ENCODE measurements around the gene PRSS48. TPM values are rescaled to one million over a fixed set of nuclear protein-coding genes. Genes with fewer than 3 reads are reported as not detected.

PRSS48 gene
- total and polyA plus RNA-seq, 2 of the 4 experiments (the other 2 are of a cell fraction) = not detected

DNA sequence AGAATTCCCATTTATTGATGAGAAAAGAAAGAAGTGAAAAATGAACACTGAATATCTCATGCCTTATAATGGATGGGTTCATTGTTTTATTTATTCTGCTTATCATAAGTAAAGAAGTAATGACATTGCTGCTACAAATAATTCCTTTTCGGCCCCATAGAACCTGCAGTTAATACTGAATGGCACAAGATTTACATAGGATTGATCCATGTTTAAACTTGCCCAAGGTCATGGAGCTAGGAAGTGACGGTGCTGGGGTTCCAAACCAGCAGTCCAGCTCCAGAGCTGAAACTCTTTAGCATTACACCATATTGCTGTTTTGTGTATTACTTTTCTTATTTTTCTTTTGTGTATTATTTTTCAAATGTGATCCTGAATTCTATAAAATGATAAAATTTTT lies 30.2 kb upstream of the PRSS48 start:
- H3K4ac ChIP-seq (ENCODE audit: low read depth, low read length) = no peak overlapping the region
- no peak overlapping the region for H3K4me2 ChIP-seq (ENCODE audit: low read depth, low read length)
- no peak overlapping the region for H3K18ac ChIP-seq (ENCODE audit: low read depth, low read length)
- no peak overlapping the region for H2AFZ ChIP-seq (replicated peaks; ENCODE audit: low read length, poor library complexity)
- H2BK15ac ChIP-seq (ENCODE audit: low read depth, low read length) = no peak overlapping the region
- no peaks in the 10 kb centered on the region for H3K9me3 ChIP-seq (ENCODE audit: control insufficient read depth, insufficient read depth, low read length)
- H3K27ac ChIP-seq (ENCODE audit: insufficient read depth, low read length) = no peak overlapping the region
- CTCF ChIA-PET = interaction anchor here (0.5 kb wide), 1 partner anchor 15 kb away, joined by 3 read pairs; no protein-coding TSS in a partner anchor
- no peak for TF ChIP-seq RCOR1 (IDR thresholded peaks at IDR 0.05; ENCODE audit: insufficient replicate concordance, low read length)
- TF ChIP-seq FOS (IDR thresholded peaks at IDR 0.05; ENCODE audit: low read depth, low read length) = no peak
- TF ChIP-seq MXI1 (IDR thresholded peaks at IDR 0.05; ENCODE audit: borderline replicate concordance, low read depth, low read length) = no peak
- TF ChIP-seq NFE2L2 (IDR thresholded peaks at IDR 0.05; ENCODE audit: low read depth, low read length) = no peak
- no peaks in the 10 kb centered on the region for H3K9me1 ChIP-seq (ENCODE audit: insufficient read depth, low read length)
- intact Hi-C loops (cut with micrococcal nuclease) = no loop called here
- WGBS, 2 experiments (ENCODE audit: extremely low coverage in 2 of 2, insufficient read length in 1 of 2) = no CpG with 5 or more reads among the region's 2 CpGs
- BruUV-seq (replicated peaks) = no TSS peak
- H4K20me1 ChIP-seq (ENCODE audit: insufficient read depth, low read length) = no peaks in the 10 kb centered on the region
- dilution Hi-C loops (cut with HindIII; ENCODE audit: low sequenced_read_pairs, unreplicated experiment) = no loop called here
- no peaks in the 10 kb centered on the region; a peak in 1 of 4 replicates for H3K79me1 ChIP-seq (ENCODE audit: low read depth in 1 of 2, low read length in 2 of 2)
- DNase-seq (no peak), ATAC-seq (ENCODE audit: low read depth) (no peak)
- H2BK20ac ChIP-seq (ENCODE audit: low read depth, low read length) = no peak overlapping the region
- H2BK120ac ChIP-seq (ENCODE audit: low read depth, low read length) = no peak overlapping the region
- no peak overlapping the region for H2AK9ac ChIP-seq (replicated peaks; ENCODE audit: low read depth, low read length, poor library complexity)
- no peaks in the 10 kb centered on the region for H3K4me1 ChIP-seq (ENCODE audit: control insufficient read depth, insufficient read depth, low read length)
- H2AK5ac ChIP-seq (ENCODE audit: low read depth, low read length) = no peak overlapping the region
- POLR2A ChIA-PET (ENCODE audit: unreplicated experiment) = no interaction called here
- no peak overlapping the region for H3K23ac ChIP-seq (ENCODE audit: low read depth, low read length)
- H4K5ac ChIP-seq (ENCODE audit: low read depth, low read length) = no peak overlapping the region
- H3K36me3 ChIP-seq (ENCODE audit: control insufficient read depth, insufficient read depth, low read length) = no peaks in the 10 kb centered on the region
- no peak overlapping the region for H2BK5ac ChIP-seq (ENCODE audit: low read depth, low read length, poor library complexity, severe bottlenecking)
- H4K8ac ChIP-seq (ENCODE audit: low read depth in 2 of 2, low read length in 2 of 2) = no peak overlapping the region
- no peak overlapping the region for H3K9ac ChIP-seq (ENCODE audit: low read depth, low read length)
- H3K27me3 ChIP-seq (ENCODE audit: control insufficient read depth, insufficient read depth, low read length) = no peaks in the 10 kb centered on the region
- in situ Hi-C loops (cut with MboI; ENCODE audit: low sequenced_read_pairs) = no loop called here
- H3K14ac ChIP-seq (replicated peaks; ENCODE audit: low read depth, low read length) = no peak overlapping the region
- H3K4me3 ChIP-seq (ENCODE audit: insufficient read depth, low read depth, low read length) = no peak overlapping the region
- H3K56ac ChIP-seq (ENCODE audit: extremely low read depth, insufficient read depth, low read length) = no peak overlapping the region
- H4K91ac ChIP-seq (ENCODE audit: insufficient read depth, low read depth, low read length) = no peak overlapping the region

Measured in IMR-90 (cell line).